ENCODE measurements around the gene PREPL.
"Not testable (repeated sequence)": the region's sequence is repeated elsewhere in the genome, so short reads cannot be mapped to it uniquely, and the experiment has no call there.

Gene PREPL

DNA sequence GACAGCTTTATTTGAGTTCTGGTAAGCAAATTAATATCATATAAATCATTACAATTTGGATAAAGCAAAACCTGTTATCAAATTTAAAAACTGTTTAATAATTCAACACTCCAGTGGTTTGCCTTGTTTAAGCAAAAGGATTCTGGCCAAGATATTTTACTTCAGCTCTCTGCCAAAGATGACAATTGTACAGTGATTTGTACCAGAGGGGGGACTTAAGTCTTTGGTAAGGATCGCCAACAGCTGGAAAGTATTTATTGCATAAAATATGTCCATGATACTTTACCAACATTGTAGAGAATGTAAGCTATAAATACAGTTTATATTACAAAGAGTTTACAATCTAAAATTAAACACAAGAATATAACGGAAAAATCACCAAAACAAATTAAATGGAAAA is 13.8 kb downstream of the PREPL start:
- DNase-seq: no peak

GRCh38 chr2:44342854-44343253 is 18.4 kb downstream of the PREPL start:
- DNase-seq: no peak

DNA sequence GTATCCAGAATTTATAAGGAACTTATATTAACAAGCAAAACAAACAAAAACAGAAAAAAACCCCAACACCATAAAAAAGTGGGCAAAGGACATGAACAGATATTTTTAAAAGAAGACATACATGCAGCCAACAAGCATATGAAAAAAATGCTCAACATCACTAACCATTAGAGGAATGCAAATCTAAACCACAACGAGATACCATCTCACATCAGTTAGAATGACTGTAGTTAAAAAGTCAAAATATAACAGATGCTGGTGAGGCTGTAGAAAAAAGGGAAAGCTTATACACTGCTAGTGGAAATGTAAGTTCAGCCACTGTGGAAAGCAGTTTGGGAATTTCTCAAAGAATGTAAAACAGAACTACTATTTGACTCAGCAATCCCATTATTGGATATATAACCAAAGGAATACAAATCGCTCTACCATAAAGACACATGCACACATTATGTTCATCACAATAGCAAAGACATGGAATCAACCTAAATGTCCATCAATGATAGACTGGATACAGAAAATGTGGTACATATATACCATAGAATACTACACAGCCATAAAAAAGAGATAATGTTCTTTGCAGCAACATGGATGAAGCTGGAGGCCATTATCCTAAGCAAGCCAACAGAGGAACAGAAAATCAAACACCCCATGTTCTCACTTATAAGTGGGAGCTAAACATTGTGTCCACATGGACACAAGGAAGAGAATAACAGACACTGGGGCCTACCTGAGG is 25.3 kb downstream of the PREPL start:
- DNase-seq: no peak

DNA sequence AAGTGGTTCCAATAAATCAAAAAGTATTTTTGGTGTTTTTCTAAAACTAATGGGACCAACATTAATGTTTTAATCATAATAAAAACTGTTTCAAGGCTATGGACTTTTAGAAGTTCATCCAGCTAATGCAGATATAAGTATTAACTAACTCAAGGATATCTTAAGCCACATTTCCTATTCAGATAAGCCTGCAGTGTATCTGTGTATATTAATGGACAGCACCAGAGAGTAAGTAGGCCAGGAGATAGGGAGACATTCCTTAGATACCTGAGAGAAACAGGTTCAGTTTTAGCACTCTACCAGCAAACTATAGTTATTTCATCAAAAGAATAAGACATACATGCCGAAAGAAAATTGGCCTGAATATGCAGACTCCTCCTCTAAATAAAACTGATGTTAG is 27.3 kb downstream of the PREPL start:
- no peak for DNase-seq

DNA sequence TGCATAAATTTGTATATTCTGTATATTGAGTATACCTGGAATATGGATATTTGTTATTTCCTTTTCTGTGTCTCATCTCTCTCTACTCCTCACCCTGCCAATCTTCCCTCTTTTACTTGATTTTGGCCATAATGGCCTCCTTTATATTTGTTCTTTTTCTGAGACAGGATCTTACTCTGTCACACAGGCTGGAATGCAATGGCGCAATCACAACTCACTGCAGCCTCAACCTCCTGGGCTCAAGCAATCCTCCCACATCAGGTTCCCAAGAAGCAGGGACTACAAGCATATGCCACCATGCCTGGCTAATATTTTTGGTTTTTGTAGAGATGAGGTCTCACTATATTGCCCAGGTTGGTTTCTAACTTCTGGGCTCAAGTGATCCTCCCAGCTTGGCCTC is 30.5 kb downstream of the PREPL start:
- no peak for DNase-seq

DNA sequence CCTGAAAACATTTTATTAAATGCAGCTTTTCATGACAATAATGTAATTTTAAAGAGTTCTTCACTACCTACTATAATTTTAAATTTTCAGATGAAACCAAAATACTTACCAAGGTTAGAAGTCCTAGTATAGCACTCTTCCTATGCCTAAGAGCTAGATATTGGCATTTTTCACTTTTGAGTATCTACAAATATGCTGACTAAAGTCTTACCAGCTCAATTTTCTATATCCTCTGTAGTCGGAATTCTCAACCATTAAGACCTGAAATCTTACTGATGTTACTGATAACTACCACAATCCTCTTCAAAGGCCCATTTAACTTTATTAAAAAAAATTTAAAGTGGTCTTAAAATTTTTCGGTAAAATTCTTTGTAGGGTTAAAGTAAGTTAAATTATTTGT is 32.0 kb downstream of the PREPL start:
- no peak for DNase-seq

GRCh38 chr2:44328750-44329149 is 32.5 kb downstream of the PREPL start:
- no peak for DNase-seq

GRCh38 chr2:44326548-44327264 is 34.6 kb downstream of the PREPL start:
- DNase-seq: no peak

GRCh38 chr2:44325897-44326296 is 35.4 kb downstream of the PREPL start:
- DNase-seq: no peak

DNA sequence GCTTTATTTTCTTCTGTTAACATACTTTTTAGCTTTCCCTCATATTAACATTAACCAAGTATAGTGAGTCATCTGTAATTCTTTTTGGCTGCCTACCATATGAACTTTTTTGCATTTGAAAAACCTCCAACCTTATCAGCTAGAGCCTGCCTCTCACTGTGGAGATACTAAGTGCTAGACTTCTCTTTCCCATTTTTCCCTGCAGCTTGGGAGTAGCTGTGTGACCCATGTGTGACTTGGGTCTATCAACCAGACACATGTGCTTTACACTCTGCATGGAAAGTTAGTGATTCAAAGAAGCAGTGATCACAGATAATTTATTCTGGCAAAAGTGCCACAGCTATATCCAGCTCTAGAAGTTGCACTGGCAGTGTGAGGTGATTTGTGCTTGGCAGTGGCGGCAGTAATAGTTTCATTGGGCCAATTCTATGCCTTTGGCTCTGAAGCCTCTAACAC is 36.3 kb downstream of the PREPL start:
- no peak for DNase-seq

- DNase-seq: no peak
These were observed 39.9 kb downstream of the PREPL start for GRCh38 chr2:44321360-44321759.

DNA sequence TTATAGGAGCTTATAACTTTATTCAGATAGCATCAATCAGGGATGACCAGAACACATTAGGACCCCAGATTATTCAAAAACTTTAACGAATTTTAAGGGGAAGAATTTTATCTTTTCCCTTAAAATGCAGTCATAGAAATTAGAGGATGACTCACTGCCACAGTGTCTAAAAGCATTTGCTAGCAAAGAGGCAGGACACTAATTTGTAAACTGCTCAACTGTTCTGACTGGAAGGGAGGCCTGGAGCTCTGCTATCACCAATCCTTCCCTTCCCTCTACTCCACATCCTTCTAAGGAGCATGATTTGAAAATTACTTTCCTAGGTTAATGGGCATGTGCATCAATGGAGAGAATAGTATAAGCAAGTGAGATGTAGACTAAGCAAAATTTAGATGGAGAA is 40.5 kb downstream of the PREPL start:
- DNase-seq: no peak

GRCh38 chr2:44315945-44316344 is 45.3 kb downstream of the PREPL start:
- no peak for DNase-seq

GRCh38 chr2:44314362-44314761 is 46.9 kb downstream of the PREPL start:
- DNase-seq: no peak

DNA sequence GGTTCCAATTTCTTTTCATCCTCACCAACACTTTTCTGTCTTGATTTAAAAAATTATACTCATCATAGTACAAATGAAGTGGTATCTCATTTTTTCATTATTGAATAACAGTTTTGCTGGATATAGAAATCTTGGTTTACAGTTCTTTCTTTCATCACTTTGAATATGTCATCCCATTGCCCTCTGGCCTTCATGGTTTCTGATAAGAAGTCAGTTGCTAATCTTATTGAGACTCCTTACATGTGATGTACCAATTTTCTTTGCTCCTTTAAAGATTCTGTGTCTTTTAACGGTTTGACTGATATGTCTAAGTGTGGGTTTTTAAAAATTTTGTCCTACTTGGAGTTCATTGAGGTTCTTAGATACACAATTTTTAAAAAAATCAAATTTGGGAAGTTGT is 51.0 kb downstream of the PREPL start:
- DNase-seq: no peak

GRCh38 chr2:44305882-44306281 is 55.4 kb downstream of the PREPL start:
- no peak for DNase-seq

DNA sequence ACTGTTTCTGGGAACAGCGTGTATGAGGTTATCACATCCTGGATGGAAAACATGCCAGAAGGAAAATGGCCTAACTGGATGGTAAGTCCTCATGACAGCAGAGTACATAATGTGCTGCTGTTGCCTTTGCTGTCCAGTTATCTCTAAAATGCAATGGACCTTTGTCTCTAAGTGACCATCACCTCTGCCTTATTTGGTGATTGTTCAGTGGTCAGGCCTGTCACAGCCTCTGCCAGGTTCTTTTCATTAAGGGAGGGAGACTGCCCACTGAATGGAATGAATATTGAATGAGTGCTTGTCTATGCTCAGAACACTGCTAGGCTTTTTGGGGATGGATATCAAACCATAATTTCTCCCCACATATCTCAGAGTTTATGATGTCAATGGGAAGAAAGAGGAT is 57.0 kb downstream of the PREPL start:
- no peak for DNase-seq

GRCh38 chr2:44303766-44304165 is 57.5 kb downstream of the PREPL start:
- DNase-seq: not testable (repeated sequence)

DNA sequence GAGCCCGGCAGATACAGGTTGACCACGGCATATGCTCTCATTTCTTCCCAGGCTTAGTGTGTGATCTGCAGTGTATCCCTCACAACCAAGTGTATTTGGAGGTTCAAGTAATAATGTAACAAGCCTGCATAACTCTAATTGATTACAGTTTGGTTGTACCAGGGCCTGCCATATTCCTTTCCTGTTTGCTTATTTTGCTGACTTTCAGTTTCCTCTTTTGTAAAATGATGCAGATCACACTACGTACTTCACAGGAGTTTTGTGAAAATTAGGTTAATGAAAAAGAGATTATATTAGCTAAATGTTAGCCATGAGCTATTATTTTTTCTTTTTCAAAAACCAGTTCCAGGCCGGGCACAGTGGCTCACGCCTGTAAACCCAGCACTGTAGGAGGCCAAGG is 60.2 kb downstream of the PREPL start:
- DNase-seq: no peak

DNA sequence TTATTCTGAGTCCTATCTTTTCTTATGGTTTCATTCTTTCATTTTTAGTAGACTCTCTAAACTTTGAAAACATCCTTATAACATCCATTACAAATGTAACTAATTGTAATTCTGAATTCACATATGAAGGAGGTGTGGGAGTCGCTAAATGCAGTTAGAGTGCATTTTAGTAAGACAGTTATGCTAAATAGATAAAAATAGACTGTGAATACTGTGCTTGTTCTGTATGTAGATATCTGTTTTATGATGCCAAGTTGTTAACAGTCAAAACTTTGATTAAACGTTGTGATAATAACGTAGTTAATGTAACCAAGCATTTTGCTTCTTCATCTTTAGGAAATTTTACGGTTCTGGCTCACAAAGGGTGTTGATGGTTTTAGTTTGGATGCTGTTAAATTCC is 61.7 kb downstream of the PREPL start:
- no peak for DNase-seq

DNA sequence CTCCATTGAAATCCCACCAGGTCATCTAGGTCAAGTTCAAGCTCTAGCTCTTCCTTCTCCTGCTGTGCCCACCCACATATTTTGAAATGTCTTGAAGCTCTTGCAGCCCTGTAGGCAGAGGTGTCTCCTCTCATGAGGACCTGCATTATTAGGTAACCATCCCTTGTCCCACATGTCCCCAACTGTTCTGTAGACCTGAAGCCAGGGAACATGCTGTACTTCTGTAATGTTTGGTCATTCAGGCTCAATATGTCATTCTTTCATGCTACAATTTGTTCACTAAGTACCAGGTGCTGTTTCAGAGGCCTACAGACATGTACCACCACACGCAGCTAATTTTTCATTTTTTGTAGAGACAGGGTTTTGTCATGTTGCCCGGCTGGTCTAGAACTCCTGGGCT is 63.9 kb downstream of the PREPL start:
- no peak for DNase-seq

- DNase-seq: no peak
These were observed 64.6 kb downstream of the PREPL start for GRCh38 chr2:44296653-44297052.

DNA sequence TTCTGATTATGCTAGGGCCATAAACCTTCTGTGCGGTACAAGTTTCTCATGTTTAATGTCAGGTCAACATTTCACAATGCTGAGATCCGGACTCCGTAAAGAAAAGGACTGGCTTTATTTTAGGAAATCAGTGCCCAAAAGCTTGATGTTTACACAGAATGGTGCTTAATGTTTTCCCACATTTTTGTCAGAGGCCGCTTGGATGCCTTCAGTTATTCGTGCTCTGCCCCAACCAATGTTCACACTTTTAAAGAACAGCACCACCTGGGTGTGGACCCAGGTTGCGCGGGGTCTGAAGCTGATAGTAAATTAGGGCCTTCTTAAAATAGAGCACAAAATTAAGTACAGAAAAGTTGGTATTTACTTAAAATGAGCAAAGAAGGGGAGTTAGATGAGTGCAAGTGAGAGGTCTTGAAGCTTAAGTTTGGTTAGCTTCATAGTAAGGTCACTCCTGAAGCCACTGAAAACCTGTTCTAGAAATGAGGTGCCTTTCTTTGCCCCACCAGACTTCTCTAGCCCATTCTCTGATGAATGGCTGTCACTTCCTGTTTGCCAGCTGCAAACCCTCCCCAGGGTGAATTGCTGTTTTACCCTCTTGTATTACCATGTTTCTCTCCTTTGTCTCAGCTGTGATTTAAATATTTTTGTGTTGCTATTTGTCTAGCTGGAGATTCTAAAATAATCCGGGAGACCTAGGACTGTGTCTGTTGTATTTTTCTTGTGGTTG is 65.5 kb downstream of the PREPL start:
- no peak for DNase-seq

DNA sequence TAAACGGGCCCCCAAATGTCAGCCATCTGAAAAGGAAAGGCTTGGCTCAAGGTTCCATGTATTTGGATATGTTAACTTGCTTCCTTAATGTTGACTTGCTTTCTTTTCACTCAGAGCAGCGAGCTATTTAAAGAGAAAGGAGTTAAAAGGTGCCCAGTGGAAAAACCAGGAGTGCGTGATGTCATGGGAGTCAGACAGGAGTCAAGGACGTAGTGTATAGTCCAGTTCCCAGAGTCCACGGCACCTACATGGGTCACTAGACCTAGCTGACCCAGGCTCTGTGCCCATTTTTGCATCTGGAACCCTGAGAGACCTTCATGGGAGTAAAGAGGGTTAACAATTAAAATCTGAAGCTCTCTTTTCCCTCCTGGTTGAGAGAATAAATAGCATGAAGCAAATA is 66.2 kb downstream of the PREPL start:
- no peak for DNase-seq

All from activated effector memory CD4-positive, alpha-beta T cell treated with anti-CD3 and anti-CD28 coated beads, Interleukin-2, amount 50 U/mL, for 16 hours (primary cell).